GM21390 (cell line): ENCODE data around the gene SUV39H1.
"Not testable (repeated sequence)": the region's sequence is repeated elsewhere in the genome, so short reads cannot be mapped to it uniquely, and the experiment has no call there.

Experiments
- ATAC-seq: cut with Tn5 transposase; IDR thresholded peaks from one replicate; pipeline ENCODE4 v1.9.1; 2021; ENCODE audit not compliant: unreplicated experiment

SUV39H1 gene

DNA sequence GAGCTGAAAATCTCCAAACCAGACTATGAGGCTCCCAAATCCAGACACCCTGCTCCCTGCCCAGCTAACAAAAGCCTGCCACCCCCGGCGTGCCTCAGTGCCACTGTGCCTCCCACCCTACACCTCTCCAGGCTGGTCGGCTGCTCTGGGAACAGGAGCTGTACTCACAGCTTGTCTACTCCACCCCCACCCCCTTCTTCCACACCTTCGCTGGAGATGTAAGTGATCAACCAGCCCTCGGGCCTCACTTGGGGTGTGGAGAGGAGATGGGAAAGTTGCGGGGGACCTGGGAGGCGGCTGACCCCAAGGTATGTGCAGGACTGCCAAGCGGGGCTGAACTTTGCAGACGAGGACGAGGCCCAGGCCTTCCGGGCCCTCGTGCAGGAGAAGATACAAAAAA, 11.1 kb upstream of the SUV39H1 start:
- no peak for ATAC-seq

DNA sequence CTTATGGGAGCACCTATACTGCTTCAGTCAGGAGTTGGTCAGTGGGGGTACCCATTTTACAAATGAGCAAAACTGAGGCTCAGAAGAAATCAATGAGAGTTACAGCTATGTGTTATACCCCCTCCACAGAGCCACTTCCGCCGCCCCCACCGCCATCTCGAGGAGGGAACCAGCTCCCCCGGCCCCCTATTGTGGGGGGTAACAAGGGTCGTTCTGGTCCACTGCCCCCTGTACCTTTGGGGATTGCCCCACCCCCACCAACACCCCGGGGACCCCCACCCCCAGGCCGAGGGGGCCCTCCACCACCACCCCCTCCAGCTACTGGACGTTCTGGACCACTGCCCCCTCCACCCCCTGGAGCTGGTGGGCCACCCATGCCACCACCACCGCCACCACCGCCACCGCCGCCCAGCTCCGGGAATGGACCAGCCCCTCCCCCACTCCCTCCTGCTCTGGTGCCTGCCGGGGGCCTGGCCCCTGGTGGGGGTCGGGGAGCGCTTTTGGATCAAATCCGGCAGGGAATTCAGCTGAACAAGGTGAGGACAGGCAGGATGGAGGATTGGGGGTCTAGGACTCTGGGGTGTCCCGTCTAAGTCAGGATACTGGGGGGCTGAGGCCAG, 7.9 kb upstream of the SUV39H1 start:
- no peak for ATAC-seq

DNA sequence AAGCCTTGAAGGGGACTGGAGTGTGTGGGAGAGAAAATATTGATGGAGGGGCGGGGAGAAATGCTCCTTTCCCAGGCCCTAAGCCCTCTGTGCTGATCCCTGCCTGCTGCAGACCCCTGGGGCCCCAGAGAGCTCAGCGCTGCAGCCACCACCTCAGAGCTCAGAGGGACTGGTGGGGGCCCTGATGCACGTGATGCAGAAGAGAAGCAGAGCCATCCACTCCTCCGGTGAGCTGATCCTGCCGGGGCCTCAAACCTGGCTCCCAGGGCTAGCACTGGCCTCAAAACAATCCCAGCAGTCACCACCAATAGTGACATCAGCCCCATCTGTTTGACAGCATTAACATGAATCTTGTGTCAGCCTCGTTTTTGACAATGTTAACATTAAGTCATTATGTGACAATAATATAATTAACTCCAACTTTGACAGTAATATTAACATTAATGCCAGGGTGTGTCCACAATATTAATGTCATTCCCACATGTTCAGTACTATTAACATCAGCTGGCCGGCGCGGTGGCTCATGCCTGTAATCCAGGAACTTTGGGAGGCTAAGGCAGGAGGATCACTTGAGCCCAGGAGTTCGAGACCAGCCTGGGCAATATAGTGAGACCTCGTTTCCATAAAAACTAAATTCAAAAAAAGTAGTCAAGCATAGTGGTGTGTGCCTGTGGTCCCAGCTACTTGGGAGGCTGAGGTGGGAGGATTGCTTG, 7.2 kb upstream of the SUV39H1 start:
- no peak for ATAC-seq

DNA sequence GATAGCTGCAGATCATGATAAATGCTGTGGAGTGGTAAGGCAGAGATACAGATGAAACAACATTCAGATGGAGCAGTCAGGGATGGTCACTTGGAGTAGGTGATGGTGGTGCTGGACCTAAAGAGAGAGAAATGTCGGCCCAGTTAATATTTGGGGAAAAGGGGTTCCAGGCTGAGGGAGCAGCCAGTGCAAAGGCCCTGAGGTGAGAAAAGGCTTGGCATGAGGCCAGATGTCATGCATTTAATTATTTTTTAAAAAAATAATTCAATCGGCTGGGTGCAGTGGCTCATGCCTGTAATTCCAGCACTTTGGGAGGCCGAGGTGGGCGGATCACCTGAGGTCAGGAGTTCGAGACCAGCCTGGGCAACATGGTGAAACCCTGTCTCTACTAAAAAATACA, 4.8 kb upstream of the SUV39H1 start:
- ATAC-seq = not testable (repeated sequence)

DNA sequence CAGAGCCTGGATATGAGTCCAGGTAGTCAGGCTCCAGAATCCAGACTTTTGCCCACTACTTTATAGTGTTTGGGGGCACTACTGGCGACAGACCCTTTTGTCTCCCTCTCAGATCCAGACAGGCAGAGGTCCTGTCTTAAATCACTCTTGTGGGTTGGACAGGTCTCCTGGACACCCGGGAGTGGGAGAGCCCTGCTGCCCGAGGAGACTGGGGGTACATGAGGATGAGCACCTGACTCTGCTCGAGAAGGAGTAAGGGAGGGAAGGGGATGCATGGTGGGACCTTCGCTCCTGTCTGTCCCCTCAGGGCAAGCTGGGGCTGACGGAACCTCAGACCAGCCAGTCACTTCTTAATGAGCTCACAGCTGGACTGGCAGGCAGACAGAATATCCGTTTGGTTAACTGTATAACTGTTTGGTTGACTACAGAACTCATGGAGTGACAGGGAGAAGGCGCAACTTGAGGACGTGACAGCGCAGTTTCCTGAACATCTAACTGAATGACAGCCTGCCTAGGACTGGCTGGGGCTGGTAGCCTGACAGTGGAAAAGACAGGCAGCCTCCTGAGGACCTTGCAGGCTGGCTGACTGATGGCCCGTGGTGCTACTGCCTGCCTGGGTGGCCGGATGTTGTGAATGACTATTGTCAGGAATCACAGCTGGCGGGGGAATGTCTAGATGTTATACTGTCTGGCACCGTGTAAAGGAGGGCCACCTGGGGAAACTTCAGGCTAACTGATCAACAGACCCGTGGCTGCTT, 1.6 kb upstream of the SUV39H1 start:
- no peak for ATAC-seq

DNA sequence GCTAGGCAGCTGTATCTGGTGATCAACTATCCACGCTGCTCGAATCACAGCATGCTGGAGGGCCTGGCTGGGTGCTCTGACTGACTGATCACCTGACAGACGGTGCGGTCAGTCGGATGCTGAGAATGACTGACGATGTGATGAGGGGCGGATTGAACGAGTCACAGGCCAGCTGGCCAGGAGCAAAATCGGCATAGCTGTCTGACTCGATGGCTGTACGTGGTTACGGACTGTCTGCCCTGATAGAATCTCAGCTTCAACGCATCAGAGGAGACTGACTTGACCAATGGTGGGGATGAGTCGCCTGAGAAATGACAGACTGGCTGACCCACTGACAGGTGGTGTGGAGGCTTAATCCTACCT, 1.0 kb upstream of the SUV39H1 start:
- no peak for ATAC-seq

DNA sequence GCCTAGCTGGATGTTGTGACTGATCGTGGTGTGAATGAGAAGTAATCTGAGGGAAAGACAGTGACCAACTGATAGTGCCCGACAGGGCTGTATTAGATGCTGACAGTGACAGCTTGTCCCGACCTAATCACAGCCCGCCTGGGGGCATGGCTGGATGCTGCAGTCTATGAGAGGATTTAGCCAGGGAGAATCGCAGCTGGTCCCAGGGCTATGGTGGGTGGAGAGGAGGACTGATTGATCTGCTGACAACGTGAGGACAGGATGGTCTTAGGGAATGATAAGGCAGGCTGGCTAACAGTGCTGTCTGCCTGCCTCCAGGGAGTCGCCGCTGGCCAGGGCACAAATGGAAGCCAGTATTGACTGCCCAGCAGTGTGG, 621 bp upstream of the SUV39H1 start:
- no peak for ATAC-seq

DNA sequence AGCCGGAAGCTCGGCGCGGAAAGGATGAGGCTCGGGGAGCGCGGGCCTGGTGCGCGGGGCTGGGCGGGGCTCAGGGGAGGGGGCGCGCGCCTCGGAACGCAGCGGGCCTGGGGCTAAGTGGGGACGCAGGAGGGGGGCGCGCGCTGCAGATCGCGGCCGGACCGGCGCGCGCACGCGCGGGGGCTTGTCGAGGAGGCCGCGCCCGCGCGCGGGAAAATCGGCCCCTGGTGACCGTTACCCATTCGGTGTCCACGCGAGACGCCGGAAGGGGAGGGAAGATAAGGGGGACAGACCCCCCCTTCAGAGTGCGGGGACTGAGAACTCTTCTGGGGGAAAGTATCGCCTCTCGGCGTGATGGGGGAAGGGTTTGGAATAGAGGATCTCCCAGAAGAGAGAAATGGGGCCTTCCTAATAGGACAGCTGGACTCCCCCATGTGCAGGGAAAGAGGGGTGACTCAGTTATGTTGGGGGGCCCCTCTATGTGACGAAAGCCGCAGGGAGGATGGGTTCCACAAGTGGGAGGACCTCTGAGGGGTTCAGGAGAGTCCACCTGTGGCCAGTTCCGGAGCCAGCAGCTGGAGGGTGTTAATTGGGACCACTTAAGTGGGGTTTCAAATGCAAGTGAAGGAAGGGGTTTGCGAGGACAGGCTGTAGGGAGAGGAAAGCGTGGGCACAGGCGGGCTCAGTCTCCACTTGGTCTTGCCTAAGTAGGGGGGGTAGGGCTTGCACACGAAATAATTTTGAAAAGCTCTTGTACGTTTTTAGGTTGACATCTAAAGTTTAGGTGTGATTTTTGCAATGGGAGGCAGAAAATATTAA, 584 bp downstream of the SUV39H1 start:
- ATAC-seq = peak; percentile 34

DNA sequence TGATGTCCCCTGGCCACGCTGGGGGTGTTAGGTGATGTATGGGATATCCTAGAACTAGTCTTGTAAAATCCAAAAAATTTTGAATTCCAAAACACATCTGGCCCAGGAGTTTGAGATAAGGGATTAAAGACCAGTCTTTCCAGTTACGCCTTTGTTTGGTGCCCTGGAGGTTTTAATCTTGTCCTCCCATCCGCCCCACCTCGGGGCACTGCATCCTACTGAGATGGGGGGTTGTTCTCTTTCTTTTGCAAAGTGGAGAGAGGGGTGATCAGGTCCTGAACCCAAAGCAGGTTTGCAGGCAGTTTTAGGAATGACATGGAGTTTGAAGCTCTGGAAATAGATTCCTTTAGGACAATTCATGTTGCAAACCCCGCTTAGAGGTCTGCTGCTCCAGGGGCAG, 1.8 kb downstream of the SUV39H1 start:
- ATAC-seq = no peak

DNA sequence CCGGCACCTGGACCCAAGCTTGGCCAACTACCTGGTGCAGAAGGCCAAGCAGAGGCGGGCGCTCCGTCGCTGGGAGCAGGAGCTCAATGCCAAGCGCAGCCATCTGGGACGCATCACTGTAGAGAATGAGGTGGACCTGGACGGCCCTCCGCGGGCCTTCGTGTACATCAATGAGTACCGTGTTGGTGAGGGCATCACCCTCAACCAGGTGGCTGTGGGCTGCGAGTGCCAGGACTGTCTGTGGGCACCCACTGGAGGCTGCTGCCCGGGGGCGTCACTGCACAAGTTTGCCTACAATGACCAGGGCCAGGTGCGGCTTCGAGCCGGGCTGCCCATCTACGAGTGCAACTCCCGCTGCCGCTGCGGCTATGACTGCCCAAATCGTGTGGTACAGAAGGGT, 3.7 kb downstream of the SUV39H1 start:
- ATAC-seq = no peak

DNA sequence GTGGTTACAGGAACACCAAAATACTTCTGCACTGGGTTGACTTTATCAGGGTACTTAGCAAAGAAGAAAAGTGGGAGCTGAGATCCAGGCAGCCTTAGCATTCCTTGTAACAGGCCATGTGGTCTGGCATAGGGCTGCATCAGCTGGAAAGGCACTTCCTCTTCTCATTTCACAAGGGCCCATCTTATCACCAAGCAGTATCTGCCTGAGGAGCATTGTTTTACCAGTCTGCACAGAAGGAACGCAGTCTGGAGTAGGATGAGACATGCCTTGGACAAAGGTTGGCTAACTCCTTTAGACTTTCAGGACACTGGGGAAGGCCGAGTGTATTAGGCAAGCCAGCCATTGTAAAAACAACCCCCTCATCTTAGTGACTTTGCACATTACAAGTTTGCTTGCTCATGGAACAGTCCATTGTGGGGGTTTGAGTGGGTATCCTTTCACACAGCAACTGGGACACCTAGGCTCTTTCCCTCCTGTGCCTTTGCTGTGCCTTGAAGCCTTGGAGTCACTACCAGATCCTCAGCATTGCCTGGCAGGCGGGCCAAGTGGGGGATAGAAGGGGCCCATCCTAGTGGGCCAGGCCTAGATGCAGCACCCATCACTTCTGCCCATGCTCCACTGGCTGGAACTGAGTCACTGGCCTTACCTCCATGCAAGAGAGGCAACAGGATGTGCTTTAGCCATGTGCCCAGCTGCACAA, 4.6 kb downstream of the SUV39H1 start:
- ATAC-seq = no peak

DNA sequence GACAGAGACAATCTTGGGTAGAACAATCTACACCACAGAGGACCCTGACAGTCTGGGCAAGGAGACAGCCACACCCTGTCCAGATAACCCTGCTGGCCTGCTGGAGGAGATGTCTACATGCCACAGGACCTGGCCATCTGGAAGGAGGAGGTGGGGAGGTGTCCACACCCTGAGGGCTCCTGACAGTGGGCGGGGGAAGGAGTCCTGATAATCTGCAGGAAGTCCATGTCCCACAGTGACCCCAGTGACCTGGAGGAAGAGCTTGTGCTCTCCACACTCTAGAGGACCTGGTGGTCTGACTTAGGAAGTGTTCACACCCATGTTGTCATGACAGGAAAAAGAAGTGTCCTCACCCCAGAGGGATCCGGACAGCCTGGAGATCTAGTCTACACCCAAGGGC, 5.5 kb downstream of the SUV39H1 start:
- ATAC-seq = no peak

DNA sequence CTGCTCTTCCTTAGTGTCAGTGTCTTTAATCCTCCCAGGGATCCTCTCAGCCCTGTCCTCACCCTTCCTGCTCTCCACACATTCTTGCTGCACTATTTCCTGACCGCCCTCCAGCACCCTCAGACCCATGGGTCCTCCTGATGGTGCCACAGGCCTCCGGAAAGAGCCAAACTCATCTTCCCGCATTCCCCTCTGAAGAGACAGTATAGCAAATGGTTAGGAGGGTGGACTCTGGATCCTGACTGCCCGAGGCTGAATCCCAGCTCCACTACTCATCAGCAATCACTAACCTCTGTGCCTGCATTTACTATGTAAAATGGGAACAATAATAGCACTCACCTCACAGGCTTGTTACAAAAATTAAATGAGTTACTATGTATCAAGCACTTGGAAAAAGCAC, 6.2 kb downstream of the SUV39H1 start:
- no peak for ATAC-seq

DNA sequence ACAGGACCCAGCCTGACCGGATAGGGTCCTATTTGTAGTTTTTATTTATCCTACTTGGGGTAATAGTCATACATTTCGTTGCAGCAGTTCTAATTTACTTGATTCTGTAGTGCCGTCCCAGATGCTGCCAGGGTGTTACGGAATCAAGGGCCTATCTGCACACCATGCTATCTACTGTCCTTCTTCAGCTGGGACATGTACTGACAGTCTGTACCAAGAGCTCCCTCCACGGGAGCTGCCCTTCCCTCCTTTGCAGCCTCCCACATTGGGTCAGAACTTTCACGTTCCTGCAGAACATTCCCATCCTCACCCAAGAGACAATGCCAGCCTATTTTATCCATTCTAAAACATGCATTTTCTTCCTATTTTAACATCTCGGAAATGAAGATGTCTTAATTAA, 6.7 kb downstream of the SUV39H1 start:
- ATAC-seq = no peak

DNA sequence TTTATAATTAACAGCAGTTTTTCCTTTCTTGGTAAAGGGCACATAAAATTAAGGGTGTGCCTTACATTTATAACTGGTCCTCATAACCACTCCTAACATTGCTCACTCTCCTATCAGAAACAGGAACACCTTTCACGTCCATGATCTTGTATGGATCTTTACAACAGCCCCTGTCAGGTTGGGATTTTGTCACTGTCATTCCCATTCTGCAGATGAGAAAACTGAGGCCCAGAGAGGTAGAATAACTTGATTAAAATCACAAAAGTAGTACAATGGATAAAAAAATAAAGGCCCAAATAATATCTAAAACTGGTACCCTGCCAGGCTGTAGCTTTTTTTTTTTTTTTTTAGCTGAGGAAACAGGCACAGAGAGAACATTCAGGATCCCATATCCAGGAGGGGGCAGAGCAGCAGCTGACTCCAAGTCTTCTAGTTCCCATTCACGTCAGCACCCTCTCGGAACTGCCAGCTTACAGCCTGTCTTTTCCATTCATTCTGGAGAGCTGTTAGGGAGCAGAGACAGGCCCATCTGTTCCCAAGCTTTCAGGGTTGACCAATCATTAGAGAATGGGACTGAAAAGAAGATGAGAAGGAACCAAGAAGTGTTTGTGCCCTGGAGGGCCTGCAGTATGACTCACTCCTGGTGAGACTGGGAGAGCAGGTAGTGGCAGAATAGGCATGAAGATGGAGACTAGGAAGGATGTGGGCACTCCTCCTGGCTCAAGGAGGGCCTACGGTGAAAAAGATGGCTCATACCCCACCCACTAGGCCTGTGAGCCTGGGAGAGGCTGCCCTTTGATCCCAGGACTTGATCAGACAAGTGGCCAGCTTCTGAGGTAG, 7.3 kb downstream of the SUV39H1 start:
- no peak for ATAC-seq

DNA sequence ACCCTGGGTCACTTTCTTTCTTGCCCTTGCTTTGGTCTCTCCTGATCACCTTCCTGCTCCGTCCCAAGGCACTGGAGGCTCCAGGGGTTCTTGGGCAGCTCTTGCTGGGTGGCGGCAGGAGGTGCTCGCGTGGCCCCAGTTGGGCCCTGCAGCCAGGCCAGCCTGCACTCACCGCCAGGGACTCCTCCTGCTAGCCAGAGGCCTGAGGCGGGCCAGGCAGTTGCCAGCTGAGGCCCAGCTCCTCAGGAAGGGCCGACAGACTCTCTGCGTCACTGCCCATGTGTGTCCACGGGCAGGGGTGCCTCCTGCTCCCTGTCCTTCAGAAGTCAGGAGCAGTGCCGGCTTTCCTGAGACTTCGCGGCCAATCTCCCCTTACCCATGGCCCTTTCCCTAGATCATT, 9.3 kb downstream of the SUV39H1 start:
- ATAC-seq = no peak

DNA sequence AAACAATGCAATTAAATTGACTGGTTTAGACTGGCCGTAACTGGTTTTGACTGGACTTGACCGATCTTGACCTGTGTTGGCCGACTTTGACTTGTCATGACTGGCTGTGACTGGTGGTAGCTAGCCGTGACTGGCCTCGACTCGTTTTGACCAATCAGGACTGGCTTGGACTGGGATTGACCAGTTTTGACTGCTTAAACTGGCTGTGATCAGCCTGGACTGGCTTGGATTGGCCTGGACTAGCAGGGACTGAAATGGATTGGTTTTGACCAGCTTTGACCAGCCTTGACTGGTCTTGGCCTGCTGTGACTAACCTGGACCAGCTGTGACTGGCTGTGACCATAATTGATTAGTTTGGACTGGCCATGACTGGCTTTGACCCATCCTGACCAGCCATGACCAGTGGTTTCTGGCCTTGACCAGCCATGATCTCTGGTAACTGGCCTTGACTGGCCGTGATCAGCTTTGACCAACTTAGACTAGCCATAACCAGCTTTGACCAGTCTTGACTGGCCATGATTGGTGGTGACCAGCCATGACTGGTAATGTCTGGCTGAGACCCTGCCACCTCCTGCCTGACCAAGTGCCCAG, 13.1 kb downstream of the SUV39H1 start:
- ATAC-seq = no peak

DNA sequence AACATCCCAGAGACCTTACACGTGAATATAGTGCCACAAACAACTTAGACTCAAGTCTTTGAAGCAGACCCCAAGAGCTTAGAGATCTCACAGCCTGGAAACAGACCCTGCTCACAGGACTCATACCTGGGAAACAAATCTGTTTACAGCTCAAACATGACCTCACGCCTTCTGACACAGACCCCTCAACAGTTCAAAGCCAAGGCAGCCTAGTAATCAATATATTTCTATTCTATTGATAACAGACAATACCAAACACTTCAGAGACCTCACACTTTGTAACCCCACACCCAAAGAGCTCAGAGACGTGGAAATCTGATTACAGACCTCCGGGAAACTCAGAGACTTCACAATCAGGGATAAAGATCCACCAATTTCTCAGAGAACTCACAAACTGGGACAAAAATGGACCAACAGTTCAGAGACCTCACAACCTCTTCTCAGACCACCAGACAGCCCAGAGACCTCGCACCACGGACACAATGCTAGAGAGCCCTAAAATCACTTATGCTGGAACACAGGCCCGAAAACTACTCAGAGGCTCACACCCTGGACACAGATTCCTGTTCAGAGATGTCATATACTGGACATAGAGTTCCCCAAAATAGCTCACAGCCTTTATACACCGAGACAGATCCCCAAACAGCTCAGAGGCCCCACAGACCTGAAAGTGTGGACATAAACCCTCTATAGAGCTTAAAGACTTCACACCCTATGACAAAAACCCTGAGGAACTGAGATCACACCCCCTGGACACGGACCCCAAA, 14.8 kb downstream of the SUV39H1 start:
- ATAC-seq = no peak

DNA sequence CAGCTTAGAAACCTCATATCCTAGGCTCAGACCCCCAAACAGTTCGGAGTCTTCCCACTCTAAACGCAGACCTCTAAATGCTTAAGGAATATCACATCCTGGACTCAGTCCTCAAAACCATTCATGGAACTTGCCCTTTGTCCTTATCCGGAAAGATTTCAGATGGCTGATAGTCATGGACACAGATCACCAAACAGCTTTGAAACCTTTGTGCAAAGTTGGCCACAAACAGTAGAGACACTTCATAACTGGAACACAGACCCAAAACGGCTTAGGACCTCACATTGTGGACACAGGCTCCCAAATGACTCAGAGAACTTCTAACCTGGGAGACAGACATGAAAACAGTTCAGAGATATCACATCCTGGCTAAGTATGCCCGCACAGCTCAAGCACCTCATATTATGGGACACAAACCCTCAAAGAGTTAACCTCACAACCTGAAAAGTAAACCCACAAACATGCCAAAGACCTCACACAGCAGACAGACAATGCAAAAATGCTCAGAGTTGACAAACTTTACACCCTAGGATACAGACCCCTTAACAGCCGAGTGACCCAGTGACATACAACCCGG, 15.5 kb downstream of the SUV39H1 start:
- ATAC-seq = no peak
